ENCODE data around the gene NDUFC2.
"Not testable (repeated sequence)": the region's sequence is repeated elsewhere in the genome, so short reads cannot be mapped to it uniquely, and the experiment has no call there.

The NDUFC2 gene

GRCh38 chr11:78030429-78031325 lies 49.0 kb downstream of the NDUFC2 start:
- no peak for DNase-seq (ENCODE audit: low spot score)

- not testable (repeated sequence) for DNase-seq (ENCODE audit: low spot score)
These were observed 51.2 kb downstream of the NDUFC2 start for GRCh38 chr11:78028423-78028822.

GRCh38 chr11:78027759-78028158 lies 51.9 kb downstream of the NDUFC2 start:
- DNase-seq (ENCODE audit: low spot score), result no peak

- no peak for DNase-seq (ENCODE audit: low spot score)
These were observed 54.3 kb downstream of the NDUFC2 start for GRCh38 chr11:78025378-78025777.

- no peak for DNase-seq (ENCODE audit: low spot score)
These were observed 56.2 kb downstream of the NDUFC2 start for GRCh38 chr11:78023426-78023825.

GRCh38 chr11:78022397-78023396 lies 57.0 kb downstream of the NDUFC2 start, which contains the start of gene KCTD14:
TSS of gene KCTD14 (minus strand) at chr11:78023276. CDS start at chr11:78023249, 27 bp downstream.
- DNase-seq (ENCODE audit: low spot score), result no peak

GRCh38 chr11:78021611-78022010 lies 58.1 kb downstream of the NDUFC2 start:
- no peak for DNase-seq (ENCODE audit: low spot score)

- no peak for DNase-seq (ENCODE audit: low spot score)
These were observed 59.4 kb downstream of the NDUFC2 start for GRCh38 chr11:78020246-78020645.

- no peak for DNase-seq (ENCODE audit: low spot score)
These were observed 59.9 kb downstream of the NDUFC2 start for GRCh38 chr11:78019808-78020207.

Data from CD4-positive, alpha-beta T cell treated with Interleukin-2 at 100 ng/mL for 4 hours (primary cell).